Thymus (tissue), 11 donors: Measurements from ENCODE around the gene ERBB4. TPM values are rescaled to one million over a fixed set of nuclear protein-coding genes. Genes with fewer than 3 reads are reported as not detected.
"Not testable (repeated sequence)": the region's sequence is repeated elsewhere in the genome, so short reads cannot be mapped to it uniquely, and the experiment has no call there.

Experiments
- DNase-seq, 9 donors: peaks; one replicate each; pipeline ENCODE4 v3.0.0-alpha.2; 2013; ENCODE audit warnings: low spot score in 9 of 9, low read depth in 6 of 9, missing footprints in 1 of 9
- H3K27ac ChIP-seq, 2 donors: one replicate each; pipeline ENCODE4 v1.5.1; 2013; ENCODE audit warnings: control low read depth in 1 of 2, low read depth in 1 of 2, low read length in 1 of 2, mild to moderate bottlenecking in 1 of 2, moderate library complexity in 1 of 2
- H3K27me3 ChIP-seq, 2 donors: one replicate each; pipeline ENCODE4 v1.5.1; 2013; ENCODE audit warnings: low read length in 1 of 2; ENCODE audit not compliant: control insufficient read depth in 2 of 2, insufficient read depth in 1 of 2
- H3K36me3 ChIP-seq, 2 donors: one replicate each; pipeline ENCODE4 v1.5.1; 2013; ENCODE audit warnings: low read length in 1 of 2, mild to moderate bottlenecking in 1 of 2, moderate library complexity in 1 of 2; ENCODE audit not compliant: control insufficient read depth in 2 of 2, insufficient read depth in 2 of 2
- H3K4me1 ChIP-seq, 2 donors: one replicate each; pipeline ENCODE4 v1.5.1; 2013; ENCODE audit warnings: low read length in 2 of 2; ENCODE audit not compliant: control insufficient read depth in 2 of 2, insufficient read depth in 2 of 2
- H3K4me3 ChIP-seq, 2 donors: one replicate each; pipeline ENCODE4 v1.5.1; 2013; ENCODE audit warnings: low read length in 2 of 2, control low read depth in 1 of 2, mild to moderate bottlenecking in 1 of 2
- H3K9me3 ChIP-seq, 2 donors: one replicate each; pipeline ENCODE4 v1.5.1; 2013; ENCODE audit warnings: low read length in 1 of 2, mild to moderate bottlenecking in 1 of 2; ENCODE audit not compliant: control insufficient read depth in 2 of 2, insufficient read depth in 1 of 2
- WGBS: extraction: QIAGEN DNeasy Blood & Tissue Kit; methylation state at CpG from one replicate; pipeline ENCODE4 v1.1.7; 2013; 5-methylcytosine and 5-hydroxymethylcytosine counted together
- polyA plus RNA-seq: library from polyadenylated mRNA; stranded (reverse); fragments of 200-250 nt; gene quantifications from one replicate; pipeline ENCODE4 v1.2.3, GENCODE V29; 2013
- total RNA-seq: library from RNA; stranded (reverse); fragments of 120-200 nt; gene quantifications from one replicate; pipeline ENCODE4 v1.2.4, GENCODE V29; 2013
- donor health status: healthy.

The ERBB4 gene
- total and polyA plus RNA-seq, 2 donors: 0.16 to 0.19 TPM

GRCh38 chr2:211722928-211723327, 815.7 kb downstream of the ERBB4 start:
- H3K27me3 ChIP-seq: no peaks in the 10 kb centered on the region
- no peaks in the 10 kb centered on the region for H3K9me3 ChIP-seq
- DNase-seq: no peak
- no peaks in the 10 kb centered on the region for H3K4me1 ChIP-seq
- no peak overlapping the region for H3K27ac ChIP-seq
- no peak overlapping the region for H3K4me3 ChIP-seq
- WGBS: 92% methylated on average over 2 of the region's 2 CpGs
- H3K36me3 ChIP-seq: no peaks in the 10 kb centered on the region

GRCh38 chr2:211721874-211722273, 816.7 kb downstream of the ERBB4 start:
- H3K27me3 ChIP-seq, H3K4me3 ChIP-seq, H3K9me3 ChIP-seq, H3K4me1 ChIP-seq, DNase-seq, H3K27ac ChIP-seq, H3K36me3 ChIP-seq: not testable (repeated sequence)
- 87% methylated on average over 9 of the region's 9 CpGs for WGBS

GRCh38 chr2:211709389-211709788, 829.2 kb downstream of the ERBB4 start:
- 28% methylated on average over 1 of the region's 1 CpG for WGBS
- H3K27ac ChIP-seq: no peak overlapping the region
- DNase-seq: peak in 2 of 9 donors; percentile 1 to 33

GRCh38 chr2:211692689-211693088, 845.9 kb downstream of the ERBB4 start:
- Histone ChIP-seq H3K27ac (no peak overlapping the region), H3K36me3 (no peaks in the 10 kb centered on the region), H3K9me3 (no peaks in the 10 kb centered on the region), H3K4me3 (no peak overlapping the region), H3K4me1 (no peaks in the 10 kb centered on the region), H3K27me3 (no peaks in the 10 kb centered on the region)
- no peak for DNase-seq
- 83% methylated on average over 2 of the region's 2 CpGs for WGBS

More at GRCh38 chr2:211709389-211709788, 829.2 kb downstream of the ERBB4 start:
- H3K4me3 ChIP-seq: no peak overlapping the region
- H3K4me1 ChIP-seq: no peaks in the 10 kb centered on the region
- no peaks in the 10 kb centered on the region for H3K9me3 ChIP-seq
- no peaks in the 10 kb centered on the region for H3K27me3 ChIP-seq
- no peaks in the 10 kb centered on the region for H3K36me3 ChIP-seq

- no peaks in the 10 kb centered on the region for H3K4me1 ChIP-seq
- H3K9me3 ChIP-seq: no peaks in the 10 kb centered on the region
- no peak overlapping the region for H3K27ac ChIP-seq
- no peak overlapping the region for H3K4me3 ChIP-seq
- WGBS: 99% methylated on average over 1 of the region's 1 CpG
- H3K27me3 ChIP-seq: no peaks in the 10 kb centered on the region
- DNase-seq: no peak
- no peaks in the 10 kb centered on the region for H3K36me3 ChIP-seq
These were observed 847.9 kb downstream of the ERBB4 start for GRCh38 chr2:211690736-211691135.

GRCh38 chr2:211688196-211688595, 850.4 kb downstream of the ERBB4 start:
- WGBS: 76% methylated on average over 2 of the region's 2 CpGs
- Histone ChIP-seq H3K27ac (no peak overlapping the region), H3K27me3 (no peaks in the 10 kb centered on the region), H3K9me3 (peaks cover 0 to 4% of the 10 kb centered on the region in 2 donors), H3K4me1 (no peaks in the 10 kb centered on the region), H3K4me3 (no peak overlapping the region), H3K36me3 (no peaks in the 10 kb centered on the region)
- DNase-seq: no peak

GRCh38 chr2:211674715-211675114, 863.9 kb downstream of the ERBB4 start:
- no peak overlapping the region for H3K4me3 ChIP-seq
- H3K36me3 ChIP-seq: no peaks in the 10 kb centered on the region
- no peak overlapping the region for H3K27ac ChIP-seq
- no peaks in the 10 kb centered on the region for H3K27me3 ChIP-seq
- no peaks in the 10 kb centered on the region for H3K9me3 ChIP-seq
- WGBS: 82% methylated on average over 2 of the region's 2 CpGs
- H3K4me1 ChIP-seq: no peaks in the 10 kb centered on the region
- DNase-seq: no peak

GRCh38 chr2:211673133-211673905, 865.3 kb downstream of the ERBB4 start:
- H3K36me3 ChIP-seq: no peaks in the 10 kb centered on the region
- WGBS: 90% methylated on average over 3 of the region's 3 CpGs
- DNase-seq: no peak
- no peaks in the 10 kb centered on the region for H3K27me3 ChIP-seq
- no peaks in the 10 kb centered on the region for H3K4me1 ChIP-seq
- H3K27ac ChIP-seq: no peak overlapping the region
- H3K4me3 ChIP-seq: no peak overlapping the region
- H3K9me3 ChIP-seq: no peaks in the 10 kb centered on the region

- Histone ChIP-seq H3K9me3 (no peaks in the 10 kb centered on the region), H3K27me3 (no peaks in the 10 kb centered on the region), H3K4me1 (no peaks in the 10 kb centered on the region), H3K4me3 (no peak overlapping the region), H3K36me3 (no peaks in the 10 kb centered on the region), H3K27ac (no peak overlapping the region)
- WGBS: 79% methylated on average over 1 of the region's 1 CpG
- no peak for DNase-seq
These were observed 866.6 kb downstream of the ERBB4 start for GRCh38 chr2:211671977-211672376.
